ENCODE data around the gene ESAM.

ESAM gene

DNA sequence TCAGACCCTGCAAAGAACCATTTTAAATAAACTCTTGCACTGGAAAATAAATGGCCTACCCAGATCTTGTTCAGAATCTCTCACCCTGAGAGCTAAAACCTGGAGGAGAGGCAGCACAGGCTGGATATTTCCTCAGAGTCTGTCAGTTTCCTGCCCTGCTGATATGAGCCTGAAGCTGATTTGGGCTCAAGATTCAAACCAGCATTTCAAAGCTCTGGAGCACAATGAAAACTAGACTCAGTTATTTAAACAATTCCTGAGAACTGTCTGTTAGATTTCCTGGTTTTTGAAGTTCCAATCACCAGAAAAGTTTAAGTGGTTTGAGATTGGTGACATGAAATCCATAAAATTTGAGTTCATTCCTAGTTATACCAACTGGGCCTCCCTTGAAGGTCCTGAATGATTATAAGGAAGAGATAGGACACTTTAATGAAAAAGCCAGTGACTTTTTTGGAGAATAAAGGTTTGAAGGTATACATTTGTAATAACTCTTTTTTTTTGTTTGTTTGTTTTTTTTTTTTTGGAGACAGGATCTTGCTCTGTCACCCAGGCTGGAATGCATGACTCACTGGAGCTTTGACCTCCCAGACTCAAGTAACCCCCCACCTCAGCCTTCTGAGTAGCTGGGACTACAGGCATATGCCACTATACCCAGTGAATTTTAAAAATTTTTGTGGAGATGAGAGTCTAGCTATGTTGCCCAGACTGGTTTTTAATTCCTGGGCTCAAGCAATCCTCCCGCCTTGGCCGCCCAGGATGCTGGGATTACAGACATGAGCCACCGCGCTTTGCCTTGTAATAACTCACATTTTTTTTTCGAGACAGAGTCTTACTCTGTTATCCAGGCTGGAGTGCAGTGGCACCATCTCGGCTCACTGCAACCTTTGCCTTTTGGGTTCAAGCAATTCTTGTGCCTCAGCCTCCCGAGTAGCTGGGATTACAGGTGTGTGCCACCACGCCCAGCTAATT is 8.0 kb upstream of the ESAM start:
- Histone ChIP-seq H2AK5ac (ENCODE audit: low read length) (no peak overlapping the region), H3K4me1 (ENCODE audit: control insufficient read depth in 1 of 2, insufficient read depth in 2 of 2, low read length in 2 of 2) (peaks cover 6 to 8% of the 10 kb centered on the region in 2 experiments), H2AFZ (ENCODE audit: insufficient read depth, low read length, poor library complexity) (no peak overlapping the region), H2BK5ac (ENCODE audit: low read depth, low read length, poor library complexity) (peak overlapping the region; percentile 52), H3K4ac (ENCODE audit: low read depth, low read length) (no peak overlapping the region), H3K79me2 (ENCODE audit: control insufficient read depth, insufficient read depth, low read length, poor library complexity) (no peaks in the 10 kb centered on the region), H2BK12ac (ENCODE audit: low read length) (no peak overlapping the region), H3K23ac (ENCODE audit: low read length) (no peak overlapping the region), H3K4me3 (ENCODE audit: low read depth, low read length) (no peak overlapping the region), H3K27ac (ENCODE audit: low read depth, low read length) (peak overlapping the region; percentile 90), H3K4me2 (ENCODE audit: low read length) (peak overlapping the region; percentile 6), H3K14ac (ENCODE audit: low read length) (no peak overlapping the region), H3K18ac (ENCODE audit: low read length) (no peak overlapping the region), H2BK120ac (ENCODE audit: insufficient read depth, low read length, poor library complexity) (no peak overlapping the region), H4K8ac (ENCODE audit: low read depth, low read length) (no peak overlapping the region), H3K9ac (ENCODE audit: low read length) (no peak overlapping the region), H3K27me3 (ENCODE audit: insufficient read depth, low read length) (no peaks in the 10 kb centered on the region), H3K9me3 (ENCODE audit: insufficient read depth, low read depth, low read length) (no peaks in the 10 kb centered on the region), H4K91ac (ENCODE audit: low read depth, low read length) (peak overlapping the region; percentile 45), H4K12ac (ENCODE audit: low read depth, low read length) (no peak overlapping the region), H3K79me1 (ENCODE audit: low read length) (peaks cover 7% of the 10 kb centered on the region), H3K36me3 (ENCODE audit: control insufficient read depth in 1 of 2, insufficient read depth in 2 of 2, low read length in 2 of 2) (peaks cover 1 to 8% of the 10 kb centered on the region in 2 experiments)
- peak; percentile 92 to 97 for DNase-seq
- no CpG with 5 or more reads among the region's 8 CpGs for WGBS (ENCODE audit: extremely low coverage, insufficient coverage, insufficient read length)

DNA sequence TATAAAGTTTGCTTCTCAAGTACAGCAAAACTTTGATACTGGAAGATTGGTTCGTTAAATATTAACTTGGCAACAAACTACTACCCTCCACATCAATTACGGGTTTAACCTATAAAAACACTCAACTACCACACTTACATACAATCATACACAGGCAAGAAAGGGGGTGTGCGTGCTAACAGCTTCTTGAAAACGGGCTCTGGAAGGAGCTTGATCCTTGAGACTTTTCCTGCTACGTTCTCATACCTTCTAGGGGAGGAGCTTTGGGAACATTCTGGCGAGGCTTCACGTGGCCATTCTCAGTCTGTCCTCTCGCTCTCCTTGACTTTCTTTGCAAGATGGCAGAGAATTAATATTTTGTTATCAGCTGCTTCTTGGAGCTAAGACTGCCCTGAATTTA is 6.8 kb upstream of the ESAM start:
- Histone ChIP-seq H3K4me3 (ENCODE audit: low read depth, low read length) (no peak overlapping the region), H3K18ac (ENCODE audit: low read length) (peak overlapping the region; percentile 90), H3K4me1 (ENCODE audit: control insufficient read depth in 1 of 2, insufficient read depth in 2 of 2, low read length in 2 of 2) (peaks cover 6 to 8% of the 10 kb centered on the region in 2 experiments), H2AK5ac (ENCODE audit: low read length) (peak overlapping the region; percentile 99), H3K4me2 (ENCODE audit: low read length) (no peak overlapping the region), H3K9me3 (ENCODE audit: insufficient read depth, low read depth, low read length) (no peaks in the 10 kb centered on the region), H4K91ac (ENCODE audit: low read depth, low read length) (peak overlapping the region; percentile 96), H3K79me1 (ENCODE audit: low read length) (peaks cover 7% of the 10 kb centered on the region), H3K36me3 (ENCODE audit: control insufficient read depth in 1 of 2, insufficient read depth in 2 of 2, low read length in 2 of 2) (peaks cover 1 to 6% of the 10 kb centered on the region in 2 experiments), H2BK12ac (ENCODE audit: low read length) (peak overlapping the region; percentile 98), H2BK120ac (ENCODE audit: insufficient read depth, low read length, poor library complexity) (peak overlapping the region; percentile 97), H3K23ac (ENCODE audit: low read length) (no peak overlapping the region), H3K4ac (ENCODE audit: low read depth, low read length) (peak overlapping the region; percentile 76), H3K27ac (ENCODE audit: low read depth, low read length) (peak overlapping the region; percentile 90), H3K27me3 (ENCODE audit: insufficient read depth, low read length) (no peaks in the 10 kb centered on the region), H3K9ac (ENCODE audit: low read length) (no peak overlapping the region), H4K12ac (ENCODE audit: low read depth, low read length) (no peak overlapping the region), H4K8ac (ENCODE audit: low read depth, low read length) (peak overlapping the region; percentile 70), H2AFZ (ENCODE audit: insufficient read depth, low read length, poor library complexity) (no peak overlapping the region), H3K14ac (ENCODE audit: low read length) (peak overlapping the region; percentile 92), H3K79me2 (ENCODE audit: control insufficient read depth, insufficient read depth, low read length, poor library complexity) (no peaks in the 10 kb centered on the region), H2BK5ac (ENCODE audit: low read depth, low read length, poor library complexity) (peak overlapping the region; percentile 93)
- no CpG with 5 or more reads among the region's 8 CpGs for whole genome bisulfite sequencing (ENCODE audit: extremely low coverage, insufficient coverage, insufficient read length)
- DNase-seq = peak in 1 of 2 donors; percentile 32

DNA sequence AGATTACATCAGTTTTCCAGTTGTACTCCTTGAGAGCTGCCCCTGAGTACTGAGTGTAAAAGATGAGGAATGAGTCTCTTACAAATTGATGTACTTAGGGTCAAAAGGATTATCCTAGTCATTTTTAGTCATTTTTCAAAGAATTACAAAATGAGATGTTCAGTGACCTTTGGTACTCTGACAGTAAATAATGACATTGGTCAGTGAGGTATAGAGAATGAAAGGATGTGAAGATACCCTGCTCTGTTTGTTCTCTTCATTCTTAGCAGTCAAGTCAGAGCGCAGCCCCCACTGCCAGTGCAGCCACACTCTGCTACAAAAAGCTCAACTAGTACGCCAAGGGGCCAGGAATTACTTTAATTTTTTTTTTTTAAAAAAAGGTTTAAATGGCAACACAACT is 4.1 kb upstream of the ESAM start:
- no peak overlapping the region for H3K18ac ChIP-seq (ENCODE audit: low read length)
- H3K27ac ChIP-seq (ENCODE audit: low read depth, low read length) = no peak overlapping the region
- H3K79me1 ChIP-seq (ENCODE audit: low read length) = peaks cover 10% of the 10 kb centered on the region
- H2BK12ac ChIP-seq (ENCODE audit: low read length) = no peak overlapping the region
- peaks cover 14 to 26% of the 10 kb centered on the region in 2 experiments for H3K4me1 ChIP-seq (ENCODE audit: control insufficient read depth in 1 of 2, insufficient read depth in 2 of 2, low read length in 2 of 2)
- no peak overlapping the region for H3K9ac ChIP-seq (ENCODE audit: low read length)
- no peak overlapping the region for H3K4me3 ChIP-seq (ENCODE audit: low read depth, low read length)
- DNase-seq = no peak
- no peak overlapping the region for H2AFZ ChIP-seq (ENCODE audit: insufficient read depth, low read length, poor library complexity)
- no peak overlapping the region for H4K12ac ChIP-seq (ENCODE audit: low read depth, low read length)
- H4K91ac ChIP-seq (ENCODE audit: low read depth, low read length) = no peak overlapping the region
- no peak overlapping the region for H3K4me2 ChIP-seq (ENCODE audit: low read length)
- no peak overlapping the region for H2AK5ac ChIP-seq (ENCODE audit: low read length)
- no peak overlapping the region for H2BK120ac ChIP-seq (ENCODE audit: insufficient read depth, low read length, poor library complexity)
- WGBS (ENCODE audit: extremely low coverage, insufficient coverage, insufficient read length) = no CpG with 5 or more reads among the region's 2 CpGs
- H3K4ac ChIP-seq (ENCODE audit: low read depth, low read length) = no peak overlapping the region
- no peak overlapping the region for H2BK5ac ChIP-seq (ENCODE audit: low read depth, low read length, poor library complexity)
- no peaks in the 10 kb centered on the region for H3K9me3 ChIP-seq (ENCODE audit: insufficient read depth, low read depth, low read length)
- peaks cover 19% of the 10 kb centered on the region for H3K27me3 ChIP-seq (ENCODE audit: insufficient read depth, low read length)
- no peaks in the 10 kb centered on the region for H3K79me2 ChIP-seq (ENCODE audit: control insufficient read depth, insufficient read depth, low read length, poor library complexity)
- H3K36me3 ChIP-seq (ENCODE audit: control insufficient read depth in 1 of 2, insufficient read depth in 2 of 2, low read length in 2 of 2) = peaks cover 0 to 6% of the 10 kb centered on the region in 2 experiments
- no peak overlapping the region for H3K14ac ChIP-seq (ENCODE audit: low read length)
- no peak overlapping the region for H4K8ac ChIP-seq (ENCODE audit: low read depth, low read length)
- no peak overlapping the region for H3K23ac ChIP-seq (ENCODE audit: low read length)

DNA sequence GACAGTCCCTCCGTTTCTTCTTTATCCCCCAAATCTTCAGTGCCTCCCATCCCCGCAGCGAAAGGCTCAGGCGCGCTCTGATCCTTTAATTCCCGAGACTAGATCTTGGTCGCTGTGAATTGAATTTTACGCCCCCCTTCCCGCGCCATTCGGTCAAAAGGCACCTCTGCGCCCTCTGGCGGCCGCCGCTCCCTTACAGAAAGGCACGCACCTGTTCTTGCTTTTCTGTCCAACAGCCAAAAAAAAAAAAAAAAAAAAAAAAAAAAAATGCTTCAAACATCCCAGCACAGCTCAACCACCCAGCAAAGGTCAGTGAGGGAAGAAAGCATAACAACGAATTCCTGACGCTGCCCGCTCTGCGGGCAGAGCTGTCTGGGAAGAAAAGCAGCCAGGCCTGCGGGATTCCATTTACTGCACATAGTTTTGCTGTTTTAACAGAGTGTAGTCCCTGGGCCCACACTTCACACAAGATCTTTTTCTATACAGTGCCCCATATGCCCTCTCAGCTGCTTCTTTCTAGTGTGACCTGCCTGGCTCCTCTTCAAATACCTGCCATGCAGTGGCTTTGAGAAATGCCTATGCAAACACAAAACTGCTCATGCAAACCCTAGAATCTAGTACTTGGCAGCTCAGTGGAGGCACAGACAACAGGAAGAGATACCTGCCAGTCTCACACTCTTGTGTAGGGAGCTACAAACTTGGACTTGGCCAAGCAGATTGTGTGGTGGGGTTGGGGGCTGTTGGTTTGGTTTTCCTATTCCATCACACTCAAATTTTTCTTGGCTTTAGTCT is 1.3 kb upstream of the ESAM start:
- H3K27me3 ChIP-seq (ENCODE audit: insufficient read depth, low read length) = peaks cover 47% of the 10 kb centered on the region
- no peak overlapping the region for H4K12ac ChIP-seq (ENCODE audit: low read depth, low read length)
- peaks cover 0 to 6% of the 10 kb centered on the region in 2 experiments for H3K36me3 ChIP-seq (ENCODE audit: control insufficient read depth in 1 of 2, insufficient read depth in 2 of 2, low read length in 2 of 2)
- peaks cover 2% of the 10 kb centered on the region for H3K79me1 ChIP-seq (ENCODE audit: low read length)
- peak overlapping the region; percentile 11 for H2BK120ac ChIP-seq (ENCODE audit: insufficient read depth, low read length, poor library complexity)
- no peak overlapping the region for H3K23ac ChIP-seq (ENCODE audit: low read length)
- H3K4me1 ChIP-seq (ENCODE audit: control insufficient read depth in 1 of 2, insufficient read depth in 2 of 2, low read length in 2 of 2) = peaks cover 16 to 35% of the 10 kb centered on the region in 2 experiments
- no peak overlapping the region for H4K91ac ChIP-seq (ENCODE audit: low read depth, low read length)
- peak overlapping the region; percentile 33 for H3K4ac ChIP-seq (ENCODE audit: low read depth, low read length)
- WGBS (ENCODE audit: extremely low coverage, insufficient coverage, insufficient read length) = no CpG with 5 or more reads among the region's 21 CpGs
- peak overlapping the region; percentile 51 for H2BK12ac ChIP-seq (ENCODE audit: low read length)
- peak overlapping the region; percentile 63 for H3K4me2 ChIP-seq (ENCODE audit: low read length)
- H3K9ac ChIP-seq (ENCODE audit: low read length) = peak overlapping the region; percentile 0
- H3K14ac ChIP-seq (ENCODE audit: low read length) = peak overlapping the region; percentile 81
- peak overlapping the region; percentile 34 for H4K8ac ChIP-seq (ENCODE audit: low read depth, low read length)
- peaks cover 5% of the 10 kb centered on the region for H3K9me3 ChIP-seq (ENCODE audit: insufficient read depth, low read depth, low read length)
- DNase-seq = peak; percentile 92 to 95
- H3K18ac ChIP-seq (ENCODE audit: low read length) = peak overlapping the region; percentile 41
- no peak overlapping the region for H2BK5ac ChIP-seq (ENCODE audit: low read depth, low read length, poor library complexity)
- peak overlapping the region; percentile 31 for H3K27ac ChIP-seq (ENCODE audit: low read depth, low read length)
- H3K4me3 ChIP-seq (ENCODE audit: low read depth, low read length) = peak overlapping the region; percentile 34
- peak overlapping the region; percentile 39 for H2AK5ac ChIP-seq (ENCODE audit: low read length)
- peak overlapping the region; percentile 81 for H2AFZ ChIP-seq (ENCODE audit: insufficient read depth, low read length, poor library complexity)
- no peaks in the 10 kb centered on the region for H3K79me2 ChIP-seq (ENCODE audit: control insufficient read depth, insufficient read depth, low read length, poor library complexity)

All from trophoblast cell (in vitro differentiated cells and primary cell).